Suprapubic skin (tissue), 4 donors: ENCODE results near the gene PCNX1. TPM values are rescaled to one million over a fixed set of nuclear protein-coding genes. Genes with fewer than 3 reads are reported as not detected.

Experiments
- DNase-seq, 2 donors: peaks; one replicate each; pipeline ENCODE4 v3.0.0-alpha.2; 2019; ENCODE audit warnings: low spot score in 2 of 2
- H3K27ac ChIP-seq: fragments of 200-600 bp; sonication (generic); one replicate; pipeline ENCODE4 v1.5.1; 2019
- H3K27me3 ChIP-seq: fragments of 200-600 bp; sonication (generic); one replicate; pipeline ENCODE4 v1.5.1; 2019
- H3K36me3 ChIP-seq: fragments of 200-600 bp; sonication (generic); one replicate; pipeline ENCODE4 v1.5.1; 2019
- H3K4me1 ChIP-seq: fragments of 200-600 bp; sonication (generic); one replicate; pipeline ENCODE4 v1.5.1; 2019
- H3K4me3 ChIP-seq: fragments of 200-600 bp; sonication (generic); one replicate; pipeline ENCODE4 v1.5.1; 2019; ENCODE audit warnings: mild to moderate bottlenecking
- H3K9me3 ChIP-seq: fragments of 200-600 bp; sonication (generic); one replicate; pipeline ENCODE4 v1.5.1; 2019
- EP300 ChIP-seq: sonication (generic); formaldehyde crosslinking; IDR thresholded peaks from one replicate; pipeline ENCODE4 v1.6.1; 2017; ENCODE audit warnings: antibody characterized with exemption
- POLR2A ChIP-seq, 2 donors: fragments of 450-650 bp; IDR thresholded peaks; one replicate each; pipeline ENCODE4 v1.6.1; 2017; ENCODE audit warnings: antibody characterized with exemption in 2 of 2, mild to moderate bottlenecking in 2 of 2, moderate library complexity in 2 of 2
- POLR2AphosphoS5 ChIP-seq, 3 donors: sonication (generic); formaldehyde crosslinking; IDR thresholded peaks; one replicate each; pipeline ENCODE4 v1.6.1; 2017; ENCODE audit warnings: antibody characterized with exemption in 3 of 3
- WGBS: methylation state at CpG from one replicate; pipeline ENCODE4 v1.1.5; 2018; 5-methylcytosine and 5-hydroxymethylcytosine counted together
- total RNA-seq, 4 donors: library from RNA; depleted of rRNA; stranded (reverse); fragments of >200 nt; gene quantifications; one replicate each; pipeline ENCODE4 v1.1.0, GENCODE V29; 2016
- TF ChIP-seq, protein P1 (sequence below), 2 donors: fragments of 200-600 bp in 1 of 2; fragments of 450-650 bp in 1 of 2; sonication (generic) in 1 of 2; IDR thresholded peaks; one replicate each; pipeline ENCODE4 v1.5.1; 2016 to 2019; ENCODE audit warnings: antibody characterized with exemption in 2 of 2, mild to moderate bottlenecking in 1 of 2, moderate library complexity in 1 of 2

Gene PCNX1
- total RNA-seq, 4 donors from 2014 or later: 22.0 to 95.4 (median 29.7) TPM

DNA sequence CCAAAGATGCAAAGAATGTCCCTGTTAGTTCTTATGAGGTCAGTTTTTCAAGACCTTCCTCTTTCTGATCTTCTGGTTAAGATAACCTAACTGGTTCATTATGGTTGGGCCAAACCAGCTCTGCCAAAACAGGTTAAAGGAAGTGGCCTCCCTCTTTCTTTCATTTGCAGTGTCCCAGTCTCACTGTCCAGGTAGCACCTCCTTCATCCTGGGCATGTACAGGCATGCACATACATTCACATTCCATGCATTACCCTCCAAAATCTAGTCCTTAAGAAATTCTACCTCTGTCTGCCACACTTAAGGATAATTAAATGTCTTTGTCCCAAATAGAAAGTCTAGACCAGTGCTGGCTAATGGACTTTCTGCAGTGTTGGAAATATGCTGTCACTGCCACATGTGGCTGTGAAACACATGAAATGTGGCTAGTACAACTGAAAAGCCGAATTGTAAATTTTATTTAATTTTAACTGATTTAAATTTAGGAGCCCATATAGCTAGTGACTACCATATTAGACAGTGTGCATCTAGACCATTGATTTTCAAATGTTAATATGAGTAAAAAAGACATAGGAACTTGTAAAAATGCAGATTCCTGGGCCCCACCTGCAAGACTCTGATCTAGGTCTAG, 169.3 kb downstream of the PCNX1 start:
- no peak for TF ChIP-seq POLR2A (IDR thresholded peaks at IDR 0.05)
- TF ChIP-seq, protein P1, sequence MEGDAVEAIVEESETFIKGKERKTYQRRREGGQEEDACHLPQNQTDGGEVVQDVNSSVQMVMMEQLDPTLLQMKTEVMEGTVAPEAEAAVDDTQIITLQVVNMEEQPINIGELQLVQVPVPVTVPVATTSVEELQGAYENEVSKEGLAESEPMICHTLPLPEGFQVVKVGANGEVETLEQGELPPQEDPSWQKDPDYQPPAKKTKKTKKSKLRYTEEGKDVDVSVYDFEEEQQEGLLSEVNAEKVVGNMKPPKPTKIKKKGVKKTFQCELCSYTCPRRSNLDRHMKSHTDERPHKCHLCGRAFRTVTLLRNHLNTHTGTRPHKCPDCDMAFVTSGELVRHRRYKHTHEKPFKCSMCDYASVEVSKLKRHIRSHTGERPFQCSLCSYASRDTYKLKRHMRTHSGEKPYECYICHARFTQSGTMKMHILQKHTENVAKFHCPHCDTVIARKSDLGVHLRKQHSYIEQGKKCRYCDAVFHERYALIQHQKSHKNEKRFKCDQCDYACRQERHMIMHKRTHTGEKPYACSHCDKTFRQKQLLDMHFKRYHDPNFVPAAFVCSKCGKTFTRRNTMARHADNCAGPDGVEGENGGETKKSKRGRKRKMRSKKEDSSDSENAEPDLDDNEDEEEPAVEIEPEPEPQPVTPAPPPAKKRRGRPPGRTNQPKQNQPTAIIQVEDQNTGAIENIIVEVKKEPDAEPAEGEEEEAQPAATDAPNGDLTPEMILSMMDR (IDR thresholded peaks at IDR 0.05): no peak
- TF ChIP-seq EP300: no peak
- TF ChIP-seq POLR2AphosphoS5 (IDR thresholded peaks at IDR 0.05): no peak
- no peak for DNase-seq
- no peaks in the 10 kb centered on the region for H3K4me1 ChIP-seq
- 97% methylated on average over 1 of the region's 1 CpG for WGBS
- no peaks in the 10 kb centered on the region for H3K27me3 ChIP-seq
- peaks cover 66% of the 10 kb centered on the region for H3K36me3 ChIP-seq
- H3K9me3 ChIP-seq: peaks cover 11% of the 10 kb centered on the region
- H3K4me3 ChIP-seq: no peak overlapping the region
- H3K27ac ChIP-seq: no peak overlapping the region

DNA sequence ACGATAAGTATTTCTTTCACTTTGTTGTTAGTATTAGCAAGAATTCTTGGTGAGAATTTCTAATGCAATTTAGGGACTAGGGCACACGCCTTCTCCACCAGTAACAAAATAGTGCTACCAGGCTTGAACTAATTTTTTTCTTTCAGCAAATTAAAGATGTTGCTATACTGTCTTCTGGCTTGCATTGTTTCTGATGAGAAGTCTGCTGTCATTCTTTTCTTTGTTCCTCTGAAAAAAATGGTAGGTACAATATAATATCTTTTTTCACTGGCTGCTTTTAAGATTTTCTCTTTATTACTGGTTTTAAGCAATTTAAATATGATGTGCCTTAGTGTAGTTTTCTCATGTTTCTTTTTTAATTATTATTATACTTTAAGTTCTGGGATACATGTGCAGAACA, 171.2 kb downstream of the PCNX1 start:
- no peak for DNase-seq
- no peak overlapping the region for H3K27ac ChIP-seq
- TF ChIP-seq, protein P1 (IDR thresholded peaks at IDR 0.05): no peak
- TF ChIP-seq EP300 (no peak), POLR2A (IDR thresholded peaks at IDR 0.05) (no peak), POLR2AphosphoS5 (IDR thresholded peaks at IDR 0.05) (no peak)
- peaks cover 54% of the 10 kb centered on the region for H3K36me3 ChIP-seq
- H3K27me3 ChIP-seq: no peaks in the 10 kb centered on the region
- H3K4me3 ChIP-seq: no peak overlapping the region
- no peaks in the 10 kb centered on the region for H3K4me1 ChIP-seq
- WGBS: 98% methylated on average over 2 of the region's 2 CpGs
- peaks cover 11% of the 10 kb centered on the region for H3K9me3 ChIP-seq

DNA sequence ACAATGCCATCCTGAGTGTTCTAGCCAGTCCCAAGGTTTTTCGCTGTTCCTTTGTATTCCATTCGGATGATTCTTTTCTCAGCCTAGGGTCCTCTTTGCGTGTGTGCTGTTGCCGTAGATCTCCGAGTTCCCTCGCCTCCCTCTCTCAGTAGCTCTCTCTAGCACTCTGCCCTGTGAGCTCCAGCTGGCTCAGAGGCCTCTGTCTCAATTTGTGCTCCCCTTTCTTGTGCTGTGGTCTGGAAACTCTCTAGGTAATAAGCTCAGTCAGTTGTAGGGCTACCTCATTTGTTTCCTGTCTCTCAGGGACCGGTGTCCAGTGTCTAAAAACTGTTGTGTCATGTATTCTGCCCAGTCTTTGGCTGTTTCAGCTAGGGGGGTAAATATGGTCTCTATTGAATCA, 179.3 kb downstream of the PCNX1 start:
- WGBS: 96% methylated on average over 7 of the region's 7 CpGs
- no peak for TF ChIP-seq POLR2AphosphoS5 (IDR thresholded peaks at IDR 0.05)
- TF ChIP-seq EP300: no peak
- TF ChIP-seq, protein P1 (IDR thresholded peaks at IDR 0.05): no peak
- no peak for TF ChIP-seq POLR2A (IDR thresholded peaks at IDR 0.05)
- no peaks in the 10 kb centered on the region for H3K9me3 ChIP-seq
- H3K36me3 ChIP-seq: peaks cover 53% of the 10 kb centered on the region
- no peak overlapping the region for H3K4me3 ChIP-seq
- H3K27me3 ChIP-seq: no peaks in the 10 kb centered on the region
- H3K27ac ChIP-seq: no peak overlapping the region
- H3K4me1 ChIP-seq: no peaks in the 10 kb centered on the region
- no peak for DNase-seq

DNA sequence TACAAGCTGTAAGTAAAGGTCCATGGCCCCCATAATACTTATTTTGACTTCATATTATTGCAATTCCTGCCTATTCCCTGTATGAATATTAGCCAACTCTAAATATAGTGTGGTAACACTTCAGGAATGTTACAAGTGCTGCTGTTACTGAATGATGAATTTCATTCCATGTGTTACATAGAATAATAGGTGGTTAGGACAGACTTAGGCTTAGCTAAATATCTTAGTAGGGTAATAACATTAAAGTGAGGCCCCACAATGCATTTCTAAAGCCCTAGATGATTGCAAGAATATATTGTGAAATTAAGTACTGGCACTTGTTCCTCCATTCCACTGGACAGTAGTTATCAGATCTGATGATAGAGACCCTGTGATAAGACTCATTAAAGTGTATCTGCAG, 182.7 kb downstream of the PCNX1 start:
- DNase-seq: no peak
- H3K9me3 ChIP-seq: no peaks in the 10 kb centered on the region
- no peak overlapping the region for H3K27ac ChIP-seq
- no peaks in the 10 kb centered on the region for H3K4me1 ChIP-seq
- TF ChIP-seq POLR2AphosphoS5 (IDR thresholded peaks at IDR 0.05): no peak
- TF ChIP-seq POLR2A (IDR thresholded peaks at IDR 0.05): no peak
- no peak for TF ChIP-seq EP300
- TF ChIP-seq, protein P1 (IDR thresholded peaks at IDR 0.05): no peak
- peaks cover 45% of the 10 kb centered on the region for H3K36me3 ChIP-seq
- H3K4me3 ChIP-seq: no peak overlapping the region
- no peaks in the 10 kb centered on the region for H3K27me3 ChIP-seq

DNA sequence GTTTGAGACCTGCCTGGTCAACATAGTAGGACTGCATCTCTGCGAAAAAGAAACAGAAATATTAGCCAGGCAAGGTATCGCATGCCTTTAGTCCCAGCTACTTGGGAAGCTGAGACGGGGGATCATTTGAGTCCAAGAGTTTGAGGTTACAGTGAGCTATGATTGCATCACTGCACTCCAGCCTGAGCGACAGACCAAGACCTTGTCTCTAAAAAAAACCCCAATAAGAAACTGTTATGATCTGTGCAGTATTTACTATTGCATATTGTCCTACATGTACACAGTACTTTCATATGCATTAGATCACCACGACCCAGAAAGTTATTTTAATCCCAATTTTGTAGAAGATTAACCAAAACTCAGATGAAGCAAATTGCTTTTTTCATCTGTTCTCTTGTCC, 187.5 kb downstream of the PCNX1 start:
- H3K27ac ChIP-seq: no peak overlapping the region
- peaks cover 20% of the 10 kb centered on the region for H3K36me3 ChIP-seq
- DNase-seq: no peak
- H3K4me1 ChIP-seq: no peaks in the 10 kb centered on the region
- 97% methylated on average over 5 of the region's 5 CpGs for WGBS
- no peaks in the 10 kb centered on the region for H3K27me3 ChIP-seq
- no peak overlapping the region for H3K4me3 ChIP-seq
- TF ChIP-seq POLR2AphosphoS5 (IDR thresholded peaks at IDR 0.05): no peak
- TF ChIP-seq, protein P1 (IDR thresholded peaks at IDR 0.05): no peak
- TF ChIP-seq POLR2A (IDR thresholded peaks at IDR 0.05): no peak
- no peak for TF ChIP-seq EP300
- H3K9me3 ChIP-seq: no peaks in the 10 kb centered on the region
